ENCODE data around the gene PITX1.

DNA sequence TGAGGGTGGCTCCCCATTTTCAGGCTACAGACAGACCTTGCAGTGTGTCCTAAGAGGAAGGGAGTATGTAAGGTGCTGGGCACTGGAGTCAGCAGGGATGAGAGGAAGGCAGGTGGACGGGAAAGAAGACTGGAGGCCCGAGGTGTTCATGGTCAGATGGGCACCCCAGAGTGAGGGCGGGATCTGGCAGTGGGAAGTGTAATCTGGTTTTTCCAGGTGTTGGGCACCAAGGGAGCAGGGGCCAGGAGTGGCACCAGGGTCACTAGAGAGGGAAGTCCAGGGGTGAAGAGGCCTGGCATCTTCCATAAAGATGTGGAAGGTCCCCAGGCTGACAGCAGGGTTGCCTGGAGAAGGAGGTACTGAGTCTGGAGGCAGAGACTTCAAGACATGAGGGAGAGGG, 29.7 kb downstream of the PITX1 start:
- TF ChIP-seq, protein P1, sequence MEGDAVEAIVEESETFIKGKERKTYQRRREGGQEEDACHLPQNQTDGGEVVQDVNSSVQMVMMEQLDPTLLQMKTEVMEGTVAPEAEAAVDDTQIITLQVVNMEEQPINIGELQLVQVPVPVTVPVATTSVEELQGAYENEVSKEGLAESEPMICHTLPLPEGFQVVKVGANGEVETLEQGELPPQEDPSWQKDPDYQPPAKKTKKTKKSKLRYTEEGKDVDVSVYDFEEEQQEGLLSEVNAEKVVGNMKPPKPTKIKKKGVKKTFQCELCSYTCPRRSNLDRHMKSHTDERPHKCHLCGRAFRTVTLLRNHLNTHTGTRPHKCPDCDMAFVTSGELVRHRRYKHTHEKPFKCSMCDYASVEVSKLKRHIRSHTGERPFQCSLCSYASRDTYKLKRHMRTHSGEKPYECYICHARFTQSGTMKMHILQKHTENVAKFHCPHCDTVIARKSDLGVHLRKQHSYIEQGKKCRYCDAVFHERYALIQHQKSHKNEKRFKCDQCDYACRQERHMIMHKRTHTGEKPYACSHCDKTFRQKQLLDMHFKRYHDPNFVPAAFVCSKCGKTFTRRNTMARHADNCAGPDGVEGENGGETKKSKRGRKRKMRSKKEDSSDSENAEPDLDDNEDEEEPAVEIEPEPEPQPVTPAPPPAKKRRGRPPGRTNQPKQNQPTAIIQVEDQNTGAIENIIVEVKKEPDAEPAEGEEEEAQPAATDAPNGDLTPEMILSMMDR (IDR thresholded peaks at IDR 0.05) = no peak
- TF ChIP-seq POLR2A (IDR thresholded peaks at IDR 0.05) = no peak

Measured in right lobe of liver (tissue), 4 donors.